WTC11 (cell line): ENCODE results near the gene ACAD8.

ENCODE experiments used
- GRHL2 ChIP-seq: fragments of 250-450 bp; sonication (Bioruptor Pico); IDR thresholded peaks from 2 replicates; pipeline ENCODE4 v1.8.0; 2022; ENCODE audit warnings: mild to moderate bottlenecking, moderate library complexity; ENCODE audit not compliant: insufficient replicate concordance, severe bottlenecking
- KAT7 ChIP-seq: sonication (generic); formaldehyde crosslinking; IDR thresholded peaks from 2 replicates; pipeline ENCODE4 v1.8.1; 2023; ENCODE audit warnings: missing genetic modification reagents, mild to moderate bottlenecking, borderline replicate concordance
- RELA ChIP-seq: sonication (generic); formaldehyde crosslinking; IDR thresholded peaks from 2 replicates; pipeline ENCODE4 v1.8.1; 2022; ENCODE audit warnings: missing genetic modification reagents, mild to moderate bottlenecking, borderline replicate concordance
- ZNF138 ChIP-seq: sonication (generic); formaldehyde crosslinking; conservative IDR thresholded peaks from 2 replicates; pipeline ENCODE4 v1.8.1; 2022; ENCODE audit warnings: mild to moderate bottlenecking, moderate library complexity, missing genetic modification reagents
- TF ChIP-seq, protein P1 (sequence below): fragments of 200-600 bp; IDR thresholded peaks from 2 replicates; pipeline ENCODE4 v1.8.0; 2022; ENCODE audit warnings: antibody characterized with exemption
- TF ChIP-seq, protein P2 (sequence below): sonication (generic); formaldehyde crosslinking; IDR thresholded peaks from 2 replicates; pipeline ENCODE4 v1.8.0; 2022; ENCODE audit warnings: mild to moderate bottlenecking, missing genetic modification reagents

DNA sequence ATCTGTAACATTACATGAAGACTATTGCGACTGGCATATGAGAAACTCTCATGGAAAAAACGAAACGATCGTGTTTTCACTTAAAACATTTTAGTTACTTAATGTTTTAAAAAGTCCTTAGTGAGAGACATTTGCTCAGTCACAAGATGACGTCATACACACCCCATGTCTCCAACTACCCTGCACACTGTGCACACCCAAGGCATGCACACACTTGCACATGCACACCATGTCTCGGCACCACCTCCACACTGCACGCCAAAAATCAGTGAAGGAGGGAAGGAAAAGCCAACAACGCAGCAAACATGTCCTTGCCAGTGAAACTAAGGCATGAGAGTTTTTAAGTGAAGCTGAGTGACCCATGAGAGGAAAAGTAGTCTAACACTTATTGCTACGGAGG, 47.6 kb upstream of the ACAD8 start:
- TF ChIP-seq, protein P1, sequence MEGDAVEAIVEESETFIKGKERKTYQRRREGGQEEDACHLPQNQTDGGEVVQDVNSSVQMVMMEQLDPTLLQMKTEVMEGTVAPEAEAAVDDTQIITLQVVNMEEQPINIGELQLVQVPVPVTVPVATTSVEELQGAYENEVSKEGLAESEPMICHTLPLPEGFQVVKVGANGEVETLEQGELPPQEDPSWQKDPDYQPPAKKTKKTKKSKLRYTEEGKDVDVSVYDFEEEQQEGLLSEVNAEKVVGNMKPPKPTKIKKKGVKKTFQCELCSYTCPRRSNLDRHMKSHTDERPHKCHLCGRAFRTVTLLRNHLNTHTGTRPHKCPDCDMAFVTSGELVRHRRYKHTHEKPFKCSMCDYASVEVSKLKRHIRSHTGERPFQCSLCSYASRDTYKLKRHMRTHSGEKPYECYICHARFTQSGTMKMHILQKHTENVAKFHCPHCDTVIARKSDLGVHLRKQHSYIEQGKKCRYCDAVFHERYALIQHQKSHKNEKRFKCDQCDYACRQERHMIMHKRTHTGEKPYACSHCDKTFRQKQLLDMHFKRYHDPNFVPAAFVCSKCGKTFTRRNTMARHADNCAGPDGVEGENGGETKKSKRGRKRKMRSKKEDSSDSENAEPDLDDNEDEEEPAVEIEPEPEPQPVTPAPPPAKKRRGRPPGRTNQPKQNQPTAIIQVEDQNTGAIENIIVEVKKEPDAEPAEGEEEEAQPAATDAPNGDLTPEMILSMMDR: no peak
- no peak for TF ChIP-seq ZNF138 (CRISPR knock-in tag)
- TF ChIP-seq, protein P2, sequence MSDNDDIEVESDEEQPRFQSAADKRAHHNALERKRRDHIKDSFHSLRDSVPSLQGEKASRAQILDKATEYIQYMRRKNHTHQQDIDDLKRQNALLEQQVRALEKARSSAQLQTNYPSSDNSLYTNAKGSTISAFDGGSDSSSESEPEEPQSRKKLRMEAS (CRISPR knock-in tag): no peak
- no peak for TF ChIP-seq KAT7 (CRISPR knock-in tag)
- TF ChIP-seq RELA: no peak
- TF ChIP-seq GRHL2 (CRISPR knock-in tag): no peak
